Pancreas (tissue), 10 donors: ENCODE measurements around the gene USO1. TPM values are rescaled to one million over a fixed set of nuclear protein-coding genes. Genes with fewer than 3 reads are reported as not detected.
"Not testable (repeated sequence)": the region's sequence is repeated elsewhere in the genome, so short reads cannot be mapped to it uniquely, and the experiment has no call there.

Source experiments
- ATAC-seq, 4 donors: fragments of 200-7000 bp; cut with Tn5 transposase; one replicate each; pipeline versions ENCODE4 v1.8.0 to v1.9.1; 2020; ENCODE audit warnings: mild to moderate bottlenecking in 4 of 4, moderate library complexity in 4 of 4
- DNase-seq, 6 donors: peaks; one replicate each; pipeline ENCODE4 v3.0.0-alpha.2; 2020
- FAIRE-seq: peaks from 2 replicates; lab custom pipeline; 2012; peaks lifted over from hg19 to GRCh38; lab: Jason Lieb, UNC
- H3K27ac ChIP-seq, 4 donors: fragments of 200-600 bp; sonication (generic); 1 replicate in 3 of 4; 2 replicates in 1 of 4; pipeline versions ENCODE4 v1.5.0 to v1.8.0; 2020
- H3K27me3 ChIP-seq, 4 donors: fragments of 200-600 bp; one replicate each; pipeline ENCODE4 v1.8.0; 2021
- H3K36me3 ChIP-seq, 3 donors: fragments of 200-600 bp; sonication (generic) in 1 of 3; one replicate each; pipeline versions ENCODE4 v1.5.0 to v1.8.0; 2020 to 2021
- H3K4me1 ChIP-seq, 3 donors: fragments of 200-600 bp; one replicate each; pipeline ENCODE4 v1.8.0; 2021
- H3K4me3 ChIP-seq, 4 donors: fragments of 200-600 bp; sonication (generic) in 2 of 4; one replicate each; pipeline versions ENCODE4 v1.5.0 to v1.8.0; 2020 to 2021
- H3K9me3 ChIP-seq, 4 donors: fragments of 200-600 bp; one replicate each; pipeline ENCODE4 v1.8.0; 2021
- WGBS, 2 donors: extraction: QIAGEN DNeasy Blood & Tissue Kit; methylation state at CpG; one replicate each; pipeline ENCODE4 v1.1.7; 2013; 5-methylcytosine and 5-hydroxymethylcytosine counted together
- intact Hi-C, 3 donors: fragments of 100-400 bp; cut with DNase I; formaldehyde crosslinking; loops; one replicate each; pipeline versions ENCODE4 v1.11.1 to v1.14.2; 2022
- polyA plus RNA-seq, 2 donors: library from polyadenylated mRNA; stranded (reverse); fragments of 200-250 nt; gene quantifications; one replicate each; pipeline ENCODE4 v1.2.3, GENCODE V29; 2013
- total RNA-seq, 6 donors: library from RNA; stranded (reverse); fragmentation: NEBNext Ultra II Directional in 4 of 6; extraction: Animal tissue kit (Norgen Biotek cat#: 25700) in 4 of 6; gene quantifications; one replicate each; pipeline versions ENCODE4 v1.2.1 to v1.2.4, GENCODE V29; 2021 to 2023
- TF ChIP-seq, protein P1 (sequence below), 4 donors: fragments of 200-600 bp; sonication (generic) in 3 of 4; IDR thresholded peaks; one replicate each; pipeline versions ENCODE4 v1.5.0 to v1.8.0; 2021; ENCODE audit warnings: antibody characterized with exemption in 4 of 4
- donor health status: healthy with polysubstance abuse.
- donor health status: DM: no; HTN: no; CAD: no; lungs with moderate emphysema.
- donor health status: DM: no; HTN: no; CAD: no.
- donor health status: control.
- donor health status: control.
- donor health status: Bipolar disorder and iron deficiency.
- donor health status: DM: yes; HTN: yes; CAD: no.
- donor health status: DM: no; HTN: no; CAD: no.
- donor health status: DM: no; HTN: no; CAD: no.
- donor health status: DM: yes; HTN: yes; CAD: no.

Gene USO1
- total and polyA plus RNA-seq, 8 donors, result 31.2 to 58.2 (median 51.4) TPM

DNA sequence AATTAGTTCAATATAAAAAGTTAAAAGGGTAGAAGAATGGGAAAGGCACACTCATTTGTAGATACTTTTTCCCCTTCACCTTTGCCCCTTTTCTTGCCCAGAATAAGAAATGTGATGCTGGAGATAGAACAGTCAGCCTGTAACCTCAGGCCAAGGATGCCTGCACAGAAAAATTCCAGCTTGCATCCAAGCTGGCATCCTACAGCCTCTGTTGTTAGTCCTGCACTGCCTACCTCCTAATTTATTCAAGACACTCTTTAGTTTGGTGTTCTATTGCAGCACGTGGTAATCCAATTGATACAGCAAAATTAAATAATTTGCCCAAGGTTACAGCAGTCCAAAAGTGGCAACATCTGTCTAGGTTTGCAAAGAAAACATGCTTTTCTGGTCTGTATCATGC lies 9.7 kb upstream of the USO1 start:
- Histone ChIP-seq H3K36me3 (no peaks in the 10 kb centered on the region), H3K27me3 (no peaks in the 10 kb centered on the region), H3K27ac (no peak overlapping the region), H3K9me3 (no peaks in the 10 kb centered on the region), H3K4me3 (no peak overlapping the region), H3K4me1 (peaks cover 0 to 12% (median 4%) of the 10 kb centered on the region in 3 donors)
- intact Hi-C loops, result no loop called here
- ATAC-seq (peak in 1 of 4 donors; percentile 22), FAIRE-seq (no peak), DNase-seq (no peak)
- 22 to 35% methylated on average over 1 of the region's 1 CpG for WGBS, 2 donors
- TF ChIP-seq, protein P1, sequence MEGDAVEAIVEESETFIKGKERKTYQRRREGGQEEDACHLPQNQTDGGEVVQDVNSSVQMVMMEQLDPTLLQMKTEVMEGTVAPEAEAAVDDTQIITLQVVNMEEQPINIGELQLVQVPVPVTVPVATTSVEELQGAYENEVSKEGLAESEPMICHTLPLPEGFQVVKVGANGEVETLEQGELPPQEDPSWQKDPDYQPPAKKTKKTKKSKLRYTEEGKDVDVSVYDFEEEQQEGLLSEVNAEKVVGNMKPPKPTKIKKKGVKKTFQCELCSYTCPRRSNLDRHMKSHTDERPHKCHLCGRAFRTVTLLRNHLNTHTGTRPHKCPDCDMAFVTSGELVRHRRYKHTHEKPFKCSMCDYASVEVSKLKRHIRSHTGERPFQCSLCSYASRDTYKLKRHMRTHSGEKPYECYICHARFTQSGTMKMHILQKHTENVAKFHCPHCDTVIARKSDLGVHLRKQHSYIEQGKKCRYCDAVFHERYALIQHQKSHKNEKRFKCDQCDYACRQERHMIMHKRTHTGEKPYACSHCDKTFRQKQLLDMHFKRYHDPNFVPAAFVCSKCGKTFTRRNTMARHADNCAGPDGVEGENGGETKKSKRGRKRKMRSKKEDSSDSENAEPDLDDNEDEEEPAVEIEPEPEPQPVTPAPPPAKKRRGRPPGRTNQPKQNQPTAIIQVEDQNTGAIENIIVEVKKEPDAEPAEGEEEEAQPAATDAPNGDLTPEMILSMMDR (IDR thresholded peaks at IDR 0.05), result no peak

- FAIRE-seq, result no peak
- no peak overlapping the region for H3K4me3 ChIP-seq
- H3K9me3 ChIP-seq, result no peaks in the 10 kb centered on the region
- TF ChIP-seq, protein P1 (IDR thresholded peaks at IDR 0.05), result no peak
- peak in 1 of 6 donors; percentile 29 for DNase-seq
- peak; percentile 73 to 96 (median 90) for ATAC-seq
- no peak overlapping the region for H3K27ac ChIP-seq
- H3K36me3 ChIP-seq, result no peaks in the 10 kb centered on the region
- 23 to 26% methylated on average over 4 of the region's 4 CpGs for WGBS, 2 donors
- intact Hi-C loops, result no loop called here
- H3K27me3 ChIP-seq, result no peaks in the 10 kb centered on the region
- peaks cover 0 to 12% (median 4%) of the 10 kb centered on the region in 3 donors for H3K4me1 ChIP-seq
Measured at GRCh38 chr4:75715105-75715799, 9.1 kb upstream of the USO1 start.

DNA sequence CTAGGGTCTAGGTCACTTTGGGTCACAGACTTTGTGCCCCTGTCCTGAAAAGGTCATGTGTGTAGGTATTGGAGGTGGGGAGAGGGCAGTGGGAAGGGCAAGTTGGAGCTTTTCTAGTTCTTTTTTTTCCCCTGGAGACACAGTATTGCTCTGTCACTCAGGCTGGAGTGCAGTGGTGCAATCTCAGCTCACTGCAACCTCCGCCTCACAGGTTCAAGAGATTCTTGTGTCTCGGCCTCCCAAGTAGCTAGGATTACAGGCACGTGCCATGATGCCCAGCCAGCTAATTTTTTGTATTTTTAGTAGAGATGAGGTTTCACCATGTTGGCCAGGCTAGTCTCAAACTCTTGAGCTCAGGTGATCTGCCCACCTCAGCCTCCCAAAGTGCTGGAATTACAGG lies 8.3 kb upstream of the USO1 start:
- intact Hi-C loops, ATAC-seq, FAIRE-seq, H3K9me3 ChIP-seq, H3K4me3 ChIP-seq, H3K27ac ChIP-seq, DNase-seq, H3K36me3 ChIP-seq, H3K27me3 ChIP-seq: not testable (repeated sequence)
- WGBS, 2 donors, result 88 to 95% methylated on average over 3 of the region's 3 CpGs
- H3K4me1 ChIP-seq, result peaks cover 0 to 12% (median 4%) of the 10 kb centered on the region in 3 donors

GRCh38 chr4:75717408-75717807 lies 7.0 kb upstream of the USO1 start:
- ATAC-seq (no peak), DNase-seq (no peak), FAIRE-seq (no peak)
- peaks cover 0 to 12% (median 4%) of the 10 kb centered on the region in 3 donors for H3K4me1 ChIP-seq
- H3K9me3 ChIP-seq, result no peaks in the 10 kb centered on the region
- intact Hi-C loops, result no loop called here
- TF ChIP-seq, protein P1 (IDR thresholded peaks at IDR 0.05), result no peak
- no peaks in the 10 kb centered on the region for H3K36me3 ChIP-seq
- WGBS, 2 donors, result 91 to 94% methylated on average over 1 of the region's 1 CpG
- H3K27ac ChIP-seq, result no peak overlapping the region
- no peak overlapping the region for H3K4me3 ChIP-seq
- no peaks in the 10 kb centered on the region for H3K27me3 ChIP-seq

DNA sequence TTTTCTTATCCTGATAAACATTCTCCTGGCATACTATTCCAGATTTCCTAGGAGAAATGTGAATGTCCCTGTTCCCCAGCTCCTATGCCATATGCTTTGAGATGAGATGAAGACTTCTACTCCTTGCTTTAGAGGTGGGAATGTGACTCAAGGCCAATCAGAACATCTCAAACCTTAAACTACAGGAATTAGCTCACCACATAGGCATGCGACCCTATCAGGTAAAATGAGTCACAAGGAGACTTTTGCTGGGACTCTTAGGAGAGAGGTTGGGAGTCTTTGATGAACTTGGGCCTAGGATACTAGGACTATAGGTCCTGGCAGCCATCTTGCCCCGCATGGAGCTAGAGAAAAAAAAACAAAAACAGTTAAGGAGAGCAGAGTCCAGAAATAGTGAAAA lies 5.8 kb upstream of the USO1 start:
- no peak overlapping the region for H3K4me3 ChIP-seq
- DNase-seq (no peak), ATAC-seq (no peak), FAIRE-seq (no peak)
- no peaks in the 10 kb centered on the region for H3K9me3 ChIP-seq
- intact Hi-C loops, result no loop called here
- TF ChIP-seq, protein P1 (IDR thresholded peaks at IDR 0.05), result no peak
- H3K27ac ChIP-seq, result no peak overlapping the region
- H3K4me1 ChIP-seq, result peaks cover 4 to 20% (median 6%) of the 10 kb centered on the region in 3 donors
- no peaks in the 10 kb centered on the region for H3K27me3 ChIP-seq
- no peaks in the 10 kb centered on the region for H3K36me3 ChIP-seq
- 76% methylated on average over 2 of the region's 2 CpGs for WGBS, 2 donors
